ENCODE measurements around the gene LYST. TPM values are rescaled to one million over a fixed set of nuclear protein-coding genes. Genes with fewer than 3 reads are reported as not detected.

The LYST gene
- total RNA-seq, 1 donor from 2014 or later, result 78.4 TPM

DNA sequence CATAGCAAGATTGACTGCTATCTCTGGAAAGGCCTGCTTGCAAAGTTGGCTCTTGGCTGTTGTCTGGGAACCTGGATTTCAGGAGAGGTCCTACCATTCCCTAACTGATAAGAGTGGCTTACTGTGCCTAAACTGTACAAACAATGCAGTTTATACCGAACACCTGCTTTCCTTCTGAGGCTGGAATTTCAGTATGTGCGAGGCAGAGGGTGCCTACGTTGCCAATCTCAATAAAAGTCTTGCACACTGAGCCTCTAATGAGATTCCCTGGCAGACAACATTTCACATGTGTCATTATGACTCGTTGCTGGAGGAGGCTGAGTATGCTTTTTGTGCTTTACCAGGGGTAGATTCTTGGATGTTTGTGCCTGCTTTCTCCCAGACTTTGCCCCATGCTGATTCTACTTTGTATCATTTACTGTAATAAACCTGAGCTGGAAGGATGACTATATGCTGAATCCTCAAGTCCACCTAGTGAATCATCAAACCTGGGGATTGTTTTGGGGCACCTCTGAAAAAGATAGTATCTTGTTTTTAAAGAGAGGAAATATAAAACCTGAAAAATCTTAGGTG is 158.2 kb downstream of the LYST start:
- intact Hi-C loops (cut with DNase I), result no loop called here
- TF ChIP-seq, protein P1, sequence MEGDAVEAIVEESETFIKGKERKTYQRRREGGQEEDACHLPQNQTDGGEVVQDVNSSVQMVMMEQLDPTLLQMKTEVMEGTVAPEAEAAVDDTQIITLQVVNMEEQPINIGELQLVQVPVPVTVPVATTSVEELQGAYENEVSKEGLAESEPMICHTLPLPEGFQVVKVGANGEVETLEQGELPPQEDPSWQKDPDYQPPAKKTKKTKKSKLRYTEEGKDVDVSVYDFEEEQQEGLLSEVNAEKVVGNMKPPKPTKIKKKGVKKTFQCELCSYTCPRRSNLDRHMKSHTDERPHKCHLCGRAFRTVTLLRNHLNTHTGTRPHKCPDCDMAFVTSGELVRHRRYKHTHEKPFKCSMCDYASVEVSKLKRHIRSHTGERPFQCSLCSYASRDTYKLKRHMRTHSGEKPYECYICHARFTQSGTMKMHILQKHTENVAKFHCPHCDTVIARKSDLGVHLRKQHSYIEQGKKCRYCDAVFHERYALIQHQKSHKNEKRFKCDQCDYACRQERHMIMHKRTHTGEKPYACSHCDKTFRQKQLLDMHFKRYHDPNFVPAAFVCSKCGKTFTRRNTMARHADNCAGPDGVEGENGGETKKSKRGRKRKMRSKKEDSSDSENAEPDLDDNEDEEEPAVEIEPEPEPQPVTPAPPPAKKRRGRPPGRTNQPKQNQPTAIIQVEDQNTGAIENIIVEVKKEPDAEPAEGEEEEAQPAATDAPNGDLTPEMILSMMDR (IDR thresholded peaks at IDR 0.05), result no peak
- no peak overlapping the region for H3K4me3 ChIP-seq
- no peaks in the 10 kb centered on the region for H3K4me1 ChIP-seq
- DNase-seq (no peak), ATAC-seq (no peak)
- H3K9me3 ChIP-seq, result no peaks in the 10 kb centered on the region
- no peak overlapping the region for H3K27ac ChIP-seq
- H3K27me3 ChIP-seq, result no peaks in the 10 kb centered on the region
- peaks cover 79% of the 10 kb centered on the region for H3K36me3 ChIP-seq

DNA sequence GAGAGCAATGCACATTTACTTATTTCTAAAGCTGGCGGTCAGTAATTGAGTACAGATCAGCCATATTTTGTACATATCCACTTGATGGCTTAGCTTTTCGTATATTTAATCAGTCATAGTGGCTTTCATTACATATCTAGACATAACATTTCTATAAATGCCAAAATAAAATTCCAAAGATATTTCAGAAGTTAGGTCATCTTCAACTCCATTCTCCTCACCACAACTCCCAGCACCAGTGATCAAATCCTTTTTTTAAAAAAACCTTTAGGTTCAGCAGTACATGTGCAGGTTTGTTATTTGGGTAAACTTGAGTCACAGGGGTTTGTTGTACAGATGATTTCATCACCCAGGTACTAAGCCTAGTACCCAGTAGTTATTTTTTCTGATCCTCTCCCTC is 163.2 kb downstream of the LYST start:
- Histone ChIP-seq H3K4me1 (no peaks in the 10 kb centered on the region), H3K27me3 (no peaks in the 10 kb centered on the region), H3K27ac (no peak overlapping the region), H3K4me3 (no peak overlapping the region), H3K36me3 (peaks cover 90% of the 10 kb centered on the region), H3K9me3 (no peaks in the 10 kb centered on the region)
- ATAC-seq, result no peak
- intact Hi-C loops (cut with DNase I), result no loop called here
- DNase-seq, result no peak
- TF ChIP-seq, protein P1 (IDR thresholded peaks at IDR 0.05), result no peak

DNA sequence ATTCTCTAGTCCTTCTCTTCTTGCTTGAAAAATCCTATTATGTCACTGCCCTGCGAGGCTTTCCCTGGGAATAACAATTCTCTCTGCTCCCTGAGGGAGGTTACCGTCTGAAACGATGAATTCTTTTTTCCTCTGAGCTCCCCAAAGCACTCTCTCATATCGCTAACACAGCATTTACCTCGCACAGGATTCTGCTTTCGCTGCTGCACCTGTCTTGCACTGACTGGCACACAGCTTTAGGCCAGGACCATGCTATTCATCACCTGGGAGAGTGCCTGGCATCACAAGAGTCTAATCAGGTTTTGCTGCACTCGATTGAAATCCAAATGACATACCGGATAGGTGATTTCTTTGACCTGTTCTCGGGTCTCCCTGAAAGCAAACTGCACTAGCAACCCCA is 164.3 kb downstream of the LYST start:
- no peak for DNase-seq
- TF ChIP-seq, protein P1 (IDR thresholded peaks at IDR 0.05), result no peak
- Histone ChIP-seq H3K27me3 (no peaks in the 10 kb centered on the region), H3K4me1 (no peaks in the 10 kb centered on the region), H3K27ac (no peak overlapping the region), H3K4me3 (no peak overlapping the region), H3K9me3 (no peaks in the 10 kb centered on the region), H3K36me3 (peaks cover 88% of the 10 kb centered on the region)
- no peak for ATAC-seq
- intact Hi-C loops (cut with DNase I), result no loop called here

DNA sequence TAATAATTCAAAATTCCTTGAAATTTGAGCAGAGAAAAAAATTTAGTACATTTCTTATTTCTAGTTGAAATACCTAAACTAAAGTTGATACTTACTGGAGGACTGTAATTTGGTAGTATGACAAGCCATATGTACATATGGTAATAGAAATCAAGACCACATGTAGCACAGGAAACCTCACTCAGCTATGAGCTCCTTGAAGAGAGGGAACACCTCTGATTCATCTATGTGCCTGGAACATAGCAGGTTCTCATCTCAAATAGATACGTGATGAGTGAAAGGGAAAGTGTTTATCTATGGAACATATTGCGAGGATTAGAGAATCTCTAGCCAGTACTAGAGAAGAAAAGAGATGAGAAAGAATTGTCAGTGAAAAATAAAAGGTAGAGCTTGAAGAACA is 169.2 kb downstream of the LYST start:
- H3K9me3 ChIP-seq, result no peaks in the 10 kb centered on the region
- H3K27me3 ChIP-seq, result no peaks in the 10 kb centered on the region
- no peak overlapping the region for H3K4me3 ChIP-seq
- H3K4me1 ChIP-seq, result no peaks in the 10 kb centered on the region
- DNase-seq, result no peak
- intact Hi-C loops (cut with DNase I), result no loop called here
- no peak for ATAC-seq
- no peak overlapping the region for H3K27ac ChIP-seq
- peaks cover 88% of the 10 kb centered on the region for H3K36me3 ChIP-seq
- TF ChIP-seq, protein P1 (IDR thresholded peaks at IDR 0.05), result no peak

DNA sequence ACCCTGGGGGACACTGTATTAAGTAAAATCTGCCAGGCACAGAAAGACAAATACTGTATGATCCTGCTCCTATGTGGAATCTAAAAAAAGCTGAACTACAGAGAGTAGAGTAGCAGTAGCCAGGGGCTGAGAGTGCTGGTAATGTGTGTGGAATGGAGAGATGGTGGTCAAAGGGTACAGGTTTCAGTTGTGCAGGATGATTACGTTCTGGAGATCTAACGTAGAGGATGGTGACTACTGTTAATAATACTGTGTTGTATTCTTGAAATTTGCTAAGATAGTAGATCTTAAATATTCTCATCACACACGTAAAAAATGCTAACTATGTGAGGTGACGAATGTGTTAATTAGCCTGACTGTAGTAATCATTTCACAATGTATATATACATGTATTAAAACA is 177.3 kb downstream of the LYST start:
- Histone ChIP-seq H3K27ac (no peak overlapping the region), H3K4me1 (no peaks in the 10 kb centered on the region), H3K9me3 (no peaks in the 10 kb centered on the region), H3K4me3 (no peak overlapping the region), H3K27me3 (no peaks in the 10 kb centered on the region), H3K36me3 (peaks cover 85% of the 10 kb centered on the region)
- ATAC-seq, result no peak
- TF ChIP-seq, protein P1 (IDR thresholded peaks at IDR 0.05), result no peak
- intact Hi-C loops (cut with DNase I), result no loop called here
- DNase-seq, result no peak

DNA sequence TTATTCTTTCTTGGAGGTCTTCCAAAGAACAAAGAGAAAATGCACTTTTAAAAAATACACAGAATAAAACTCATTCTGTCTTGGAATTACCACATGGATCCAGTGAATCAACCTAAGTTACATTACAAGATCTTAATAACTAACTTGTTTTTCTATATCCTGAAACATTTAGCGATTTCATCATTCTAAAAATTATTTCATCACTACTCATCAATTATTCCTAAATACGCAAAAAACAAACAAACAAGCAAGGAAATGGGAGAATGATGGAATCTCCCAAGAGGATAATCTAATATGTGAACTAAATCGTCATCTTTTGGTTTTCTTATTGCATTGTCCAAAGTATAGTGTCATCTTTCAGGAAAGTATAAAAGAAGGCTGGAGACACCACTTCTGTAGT is 178.6 kb downstream of the LYST start:
- Histone ChIP-seq H3K4me3 (no peak overlapping the region), H3K9me3 (no peaks in the 10 kb centered on the region), H3K36me3 (peaks cover 86% of the 10 kb centered on the region), H3K27ac (no peak overlapping the region), H3K27me3 (no peaks in the 10 kb centered on the region), H3K4me1 (no peaks in the 10 kb centered on the region)
- TF ChIP-seq, protein P1 (IDR thresholded peaks at IDR 0.05), result no peak
- DNase-seq (no peak), ATAC-seq (no peak)
- intact Hi-C loops (cut with DNase I), result no loop called here

Data from upper lobe of right lung (tissue), 1 donor.